Measurements from ENCODE around the gene MN1.

DNA sequence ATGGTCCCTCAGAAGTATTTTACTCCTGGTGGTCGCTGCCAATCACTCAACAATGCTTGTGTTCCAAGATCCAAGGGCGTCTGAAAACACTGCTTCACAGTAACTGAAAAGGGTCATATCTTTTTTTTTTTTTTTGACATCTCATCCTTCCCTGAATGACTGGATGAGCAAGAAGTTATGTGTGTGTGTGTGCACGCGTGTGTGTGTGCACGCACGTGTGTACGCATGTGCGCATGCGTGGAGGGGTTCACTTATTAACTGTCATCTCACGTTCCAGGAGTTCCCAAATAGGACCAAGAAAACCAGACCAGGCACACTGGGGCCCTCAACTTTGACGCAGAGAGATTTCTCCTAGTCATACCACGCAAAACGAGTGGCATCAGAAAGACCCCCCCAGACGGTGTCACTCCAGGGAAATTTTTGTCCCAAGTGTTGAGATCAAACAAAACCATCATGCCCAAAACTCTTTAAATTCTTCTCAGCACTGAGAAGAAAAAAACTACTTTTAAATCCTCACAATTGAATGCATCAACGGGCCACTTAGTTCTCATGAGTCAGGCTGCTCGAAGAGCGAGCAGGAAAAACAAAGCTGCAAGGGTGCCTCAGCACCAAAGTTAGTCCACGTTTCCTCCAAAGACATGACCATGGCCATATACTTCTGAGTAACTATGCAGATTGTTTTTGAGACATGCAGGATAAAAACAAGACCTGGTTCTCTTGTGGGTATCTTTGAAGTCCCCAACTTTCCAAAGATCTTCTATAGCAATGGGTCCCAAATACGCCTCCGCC lies 12.9 kb downstream of the MN1 start:
- TF ChIP-seq CTCF (IDR thresholded peaks at IDR 0.05) (no peak), POLR2A (IDR thresholded peaks at IDR 0.05) (no peak)
